ENCODE measurements around the gene GHRL. TPM values are rescaled to one million over a fixed set of nuclear protein-coding genes. Genes with fewer than 3 reads are reported as not detected.

GHRL gene
- total RNA-seq, 1 experiment from 2014 or later = 2.0 TPM

- no peak for DNase-seq (ENCODE audit: low spot score)
- H3K36me3 ChIP-seq (ENCODE audit: insufficient read depth, low read length, poor library complexity, severe bottlenecking) = no peaks in the 10 kb centered on the region
- POLR2A ChIA-PET (ENCODE audit: low non-redundant PET) = no interaction called here
- no peaks in the 10 kb centered on the region for H3K9me3 ChIP-seq (ENCODE audit: low read depth, low read length, poor library complexity, severe bottlenecking)
- H3K4me1 ChIP-seq (ENCODE audit: insufficient read depth, low read length, poor library complexity, severe bottlenecking) = no peaks in the 10 kb centered on the region
- H3K27me3 ChIP-seq (replicated peaks; ENCODE audit: insufficient read depth, low read depth, low read length, poor library complexity) = no peaks in the 10 kb centered on the region
- intact Hi-C loops (cut with micrococcal nuclease; ENCODE audit: unreplicated experiment) = no loop called here
- TF ChIP-seq EZH2 (IDR thresholded peaks at IDR 0.05; ENCODE audit: borderline replicate concordance, low read depth, low read length, poor library complexity, severe bottlenecking) (no peak), CTCF (conservative IDR thresholded peaks at IDR 0.05; ENCODE audit: low read depth, low read length) (no peak)
- no peak overlapping the region for H3K4me3 ChIP-seq (ENCODE audit: low read depth, low read length, poor library complexity, severe bottlenecking)
- CTCF ChIA-PET = no interaction called here
- no TSS peak for BruUV-seq (replicated peaks)
- no peak overlapping the region for H3K27ac ChIP-seq (ENCODE audit: low read depth, low read length, poor library complexity, severe bottlenecking)
Measured at GRCh38 chr3:10338164-10338470, 45.4 kb upstream of the GHRL start.

- DNase-seq (ENCODE audit: low spot score) = no peak
- no TSS peak for BruUV-seq (replicated peaks)
- Histone ChIP-seq H3K4me3 (ENCODE audit: low read depth, low read length, poor library complexity, severe bottlenecking) (no peak overlapping the region), H3K9me3 (ENCODE audit: low read depth, low read length, poor library complexity, severe bottlenecking) (no peaks in the 10 kb centered on the region), H3K36me3 (ENCODE audit: insufficient read depth, low read length, poor library complexity, severe bottlenecking) (no peaks in the 10 kb centered on the region), H3K27me3 (replicated peaks; ENCODE audit: insufficient read depth, low read depth, low read length, poor library complexity) (no peaks in the 10 kb centered on the region), H3K27ac (ENCODE audit: low read depth, low read length, poor library complexity, severe bottlenecking) (no peak overlapping the region), H3K4me1 (ENCODE audit: insufficient read depth, low read length, poor library complexity, severe bottlenecking) (no peaks in the 10 kb centered on the region)
- ChIA-PET CTCF (no interaction called here), POLR2A (ENCODE audit: low non-redundant PET) (no interaction called here)
- TF ChIP-seq EZH2 (IDR thresholded peaks at IDR 0.05; ENCODE audit: borderline replicate concordance, low read depth, low read length, poor library complexity, severe bottlenecking) = no peak
- no peak for TF ChIP-seq CTCF (conservative IDR thresholded peaks at IDR 0.05; ENCODE audit: low read depth, low read length)
- intact Hi-C loops (cut with micrococcal nuclease; ENCODE audit: unreplicated experiment) = no loop called here
Measured at GRCh38 chr3:10337323-10338163, 44.8 kb upstream of the GHRL start.

GRCh38 chr3:10336761-10337160 lies 44.0 kb upstream of the GHRL start:
- Histone ChIP-seq H3K4me1 (ENCODE audit: insufficient read depth, low read length, poor library complexity, severe bottlenecking) (no peaks in the 10 kb centered on the region), H3K27ac (ENCODE audit: low read depth, low read length, poor library complexity, severe bottlenecking) (no peak overlapping the region), H3K4me3 (ENCODE audit: low read depth, low read length, poor library complexity, severe bottlenecking) (no peak overlapping the region), H3K9me3 (ENCODE audit: low read depth, low read length, poor library complexity, severe bottlenecking) (no peaks in the 10 kb centered on the region), H3K27me3 (replicated peaks; ENCODE audit: insufficient read depth, low read depth, low read length, poor library complexity) (peaks cover 5% of the 10 kb centered on the region), H3K36me3 (ENCODE audit: insufficient read depth, low read length, poor library complexity, severe bottlenecking) (no peaks in the 10 kb centered on the region)
- DNase-seq (ENCODE audit: low spot score) = no peak
- intact Hi-C loops (cut with micrococcal nuclease; ENCODE audit: unreplicated experiment) = no loop called here
- ChIA-PET POLR2A (ENCODE audit: low non-redundant PET) (no interaction called here), CTCF (no interaction called here)
- TF ChIP-seq EZH2 (IDR thresholded peaks at IDR 0.05; ENCODE audit: borderline replicate concordance, low read depth, low read length, poor library complexity, severe bottlenecking) (no peak), CTCF (conservative IDR thresholded peaks at IDR 0.05; ENCODE audit: low read depth, low read length) (no peak)
- no TSS peak for BruUV-seq (replicated peaks)

All from A673 (cell line).